Keratinocyte (primary cell): ENCODE results near the gene SMURF1. TPM values are rescaled to one million over a fixed set of nuclear protein-coding genes. Genes with fewer than 3 reads are reported as not detected.

Experiments used
- DNase-seq: peaks from one replicate; pipeline ENCODE4 v3.0.0-alpha.2; 2011; ENCODE audit warnings: low read depth, missing footprints, low spot score
- FAIRE-seq: peaks from 2 replicates; lab custom pipeline; 2011; peaks lifted over from hg19 to GRCh38; lab: Jason Lieb, UNC
- H2AFZ ChIP-seq: 2 replicates; pipeline ENCODE4 v1.6.0; 2012; ENCODE audit warnings: low read length, control low read depth, inconsistent platforms; ENCODE audit not compliant: control insufficient read depth
- H3K27ac ChIP-seq: 2 replicates; pipeline ENCODE4 v1.5.1; 2011; ENCODE audit warnings: low read length; ENCODE audit not compliant: control insufficient read depth, insufficient read depth
- H3K27me3 ChIP-seq: 3 replicates; pipeline ENCODE4 v1.6.0; 2011; ENCODE audit warnings: low read length; ENCODE audit not compliant: control insufficient read depth, insufficient read depth; ENCODE audit errors: extremely low read depth
- H3K36me3 ChIP-seq, 2 experiments: 2 replicates in 1 of 2; 3 replicates in 1 of 2; pipeline ENCODE4 v1.5.1; 2011; ENCODE audit warnings: low read length in 2 of 2, mild to moderate bottlenecking in 1 of 2; ENCODE audit not compliant: control insufficient read depth in 2 of 2, insufficient read depth in 2 of 2; ENCODE audit errors: extremely low read depth in 1 of 2
- H3K4me1 ChIP-seq: 3 replicates; pipeline ENCODE4 v1.5.1; 2011; ENCODE audit warnings: low read length; ENCODE audit not compliant: control insufficient read depth, insufficient read depth; ENCODE audit errors: extremely low read depth
- H3K4me2 ChIP-seq: 3 replicates; pipeline ENCODE4 v1.6.0; 2011; ENCODE audit warnings: low read depth, low read length; ENCODE audit not compliant: control insufficient read depth, insufficient read depth; ENCODE audit errors: extremely low read depth
- H3K4me3 ChIP-seq, 3 experiments: fragments of 200-600 bp in 1 of 3; sonication (generic) in 1 of 3; 2 replicates in 2 of 3; 3 replicates in 1 of 3; pipeline ENCODE4 v1.5.1; 2011 to 2016; ENCODE audit warnings: low read length in 3 of 3, mild to moderate bottlenecking in 3 of 3, control low read depth in 2 of 3, inconsistent platforms in 1 of 3, low read depth in 1 of 3, mixed read lengths in 1 of 3, mixed run types in 1 of 3, moderate library complexity in 1 of 3; ENCODE audit not compliant: control insufficient read depth in 2 of 3, insufficient read depth in 2 of 3; ENCODE audit errors: extremely low read depth in 1 of 3
- H3K79me2 ChIP-seq: 2 replicates; pipeline ENCODE4 v1.6.0; 2012; ENCODE audit warnings: low read length; ENCODE audit not compliant: control insufficient read depth, insufficient read depth
- H3K9ac ChIP-seq: 3 replicates; pipeline ENCODE4 v1.6.0; 2011; ENCODE audit warnings: low read length; ENCODE audit not compliant: control insufficient read depth, insufficient read depth; ENCODE audit errors: extremely low read depth
- H3K9me1 ChIP-seq: 3 replicates; pipeline ENCODE4 v1.6.0; 2011; ENCODE audit warnings: low read length; ENCODE audit not compliant: control insufficient read depth, insufficient read depth; ENCODE audit errors: extremely low read depth
- H3K9me3 ChIP-seq: 2 replicates; pipeline ENCODE4 v1.5.1; 2012; ENCODE audit warnings: low read depth, low read length; ENCODE audit not compliant: control insufficient read depth
- H4K20me1 ChIP-seq: 3 replicates; pipeline ENCODE4 v1.6.0; 2011; ENCODE audit warnings: low read length; ENCODE audit not compliant: control insufficient read depth, insufficient read depth; ENCODE audit errors: extremely low read depth
- CTCF ChIP-seq, 3 experiments: IDR thresholded peaks in 1 of 3; conservative IDR thresholded peaks in 1 of 3; optimal IDR thresholded peaks in 1 of 3; 2 replicates in 2 of 3; 3 replicates in 1 of 3; pipeline versions ENCODE3 to v1.5.1; 2011; ENCODE audit warnings: low read length in 3 of 3, mild to moderate bottlenecking in 3 of 3, moderate library complexity in 2 of 3, control low read depth in 1 of 3, inconsistent platforms in 1 of 3; ENCODE audit not compliant: insufficient read depth in 2 of 3; ENCODE audit errors: extremely low read depth in 1 of 3
- EZH2 ChIP-seq: IDR thresholded peaks from one replicate; pipeline ENCODE4 v1.6.1; 2012; ENCODE audit warnings: inconsistent platforms, mild to moderate bottlenecking, low read length, moderate library complexity
- dilution Hi-C: fragments of 300-500 bp; cut with MboI; formaldehyde crosslinking; loops from one replicate; pipeline ENCODE4 v1.7.0; 2020; ENCODE audit warnings: low sequenced_read_pairs; ENCODE audit not compliant: extremely low pct_ligation_motif_present
- polyA plus RNA-seq, 5 experiments: library from polyadenylated mRNA; depleted of rRNA in 3 of 5; stranded (reverse) in 3 of 5; stranded (forward) in 1 of 5; unstranded in 1 of 5; fragments of >200 nt; gene quantifications; 1 replicate in 1 of 5; 2 replicates in 3 of 5; 3 replicates in 1 of 5; pipeline versions ENCODE4 v1.2.1 to v1.2.3, GENCODE V29; 2011 to 2012; ENCODE audit warnings: missing spikeins in 2 of 5, low read depth in 1 of 5, low replicate concordance in 1 of 5

SMURF1 gene
- polyA plus RNA-seq, 1 donor (not counting 4 experiments of a cell fraction or from before 2014, with no cell fraction given) = 22.2 TPM

GRCh38 chr7:99128076-99128950 is 15.6 kb downstream of the SMURF1 start:
- Histone ChIP-seq H3K4me3 (peak overlapping the region in 2 of 3 experiments; percentile 1 to 43), H3K27me3 (no peaks in the 10 kb centered on the region), H3K9me3 (no peaks in the 10 kb centered on the region), H3K79me2 (peaks cover 98% of the 10 kb centered on the region), H3K4me2 (peak overlapping the region; percentile 74), H3K9me1 (peaks cover 5% of the 10 kb centered on the region), H3K9ac (peak overlapping the region; percentile 67), H3K27ac (peak overlapping the region; percentile 91), H3K4me1 (peaks cover 86% of the 10 kb centered on the region), H3K36me3 (no peaks in the 10 kb centered on the region), H4K20me1 (peaks cover 5% of the 10 kb centered on the region), H2AFZ (no peak overlapping the region)
- FAIRE-seq (peak; percentile 48), DNase-seq (no peak)
- TF ChIP-seq EZH2 (no peak), CTCF (optimal IDR thresholded peaks at IDR 0.05 in 1 of 3, IDR thresholded peaks at IDR 0.05 in 1 of 3, conservative IDR thresholded peaks at IDR 0.05 in 1 of 3; ENCODE audit: extremely low read depth in 1 of 3, insufficient read depth in 2 of 3, low read length in 3 of 3) (no peak)
- dilution Hi-C loops = no loop called here

GRCh38 chr7:99127636-99128035 is 16.3 kb downstream of the SMURF1 start:
- H3K9me1 ChIP-seq = no peaks in the 10 kb centered on the region
- FAIRE-seq (no peak), DNase-seq (no peak)
- peak overlapping the region; percentile 74 for H3K4me2 ChIP-seq
- no peaks in the 10 kb centered on the region for H3K36me3 ChIP-seq
- H3K27me3 ChIP-seq = no peaks in the 10 kb centered on the region
- peak overlapping the region in 2 of 3 experiments; percentile 1 to 43 for H3K4me3 ChIP-seq
- H3K4me1 ChIP-seq = peaks cover 84% of the 10 kb centered on the region
- dilution Hi-C loops = no loop called here
- H3K27ac ChIP-seq = peak overlapping the region; percentile 91
- TF ChIP-seq EZH2 = no peak
- TF ChIP-seq CTCF (optimal IDR thresholded peaks at IDR 0.05 in 1 of 3, IDR thresholded peaks at IDR 0.05 in 1 of 3, conservative IDR thresholded peaks at IDR 0.05 in 1 of 3; ENCODE audit: extremely low read depth in 1 of 3, insufficient read depth in 2 of 3, low read length in 3 of 3) = no peak
- no peaks in the 10 kb centered on the region for H3K9me3 ChIP-seq
- H4K20me1 ChIP-seq = no peaks in the 10 kb centered on the region
- H3K79me2 ChIP-seq = peaks cover 98% of the 10 kb centered on the region
- H3K9ac ChIP-seq = peak overlapping the region; percentile 67
- H2AFZ ChIP-seq = no peak overlapping the region
